Measurements from ENCODE around the gene PPP2R2D.

The PPP2R2D gene

DNA sequence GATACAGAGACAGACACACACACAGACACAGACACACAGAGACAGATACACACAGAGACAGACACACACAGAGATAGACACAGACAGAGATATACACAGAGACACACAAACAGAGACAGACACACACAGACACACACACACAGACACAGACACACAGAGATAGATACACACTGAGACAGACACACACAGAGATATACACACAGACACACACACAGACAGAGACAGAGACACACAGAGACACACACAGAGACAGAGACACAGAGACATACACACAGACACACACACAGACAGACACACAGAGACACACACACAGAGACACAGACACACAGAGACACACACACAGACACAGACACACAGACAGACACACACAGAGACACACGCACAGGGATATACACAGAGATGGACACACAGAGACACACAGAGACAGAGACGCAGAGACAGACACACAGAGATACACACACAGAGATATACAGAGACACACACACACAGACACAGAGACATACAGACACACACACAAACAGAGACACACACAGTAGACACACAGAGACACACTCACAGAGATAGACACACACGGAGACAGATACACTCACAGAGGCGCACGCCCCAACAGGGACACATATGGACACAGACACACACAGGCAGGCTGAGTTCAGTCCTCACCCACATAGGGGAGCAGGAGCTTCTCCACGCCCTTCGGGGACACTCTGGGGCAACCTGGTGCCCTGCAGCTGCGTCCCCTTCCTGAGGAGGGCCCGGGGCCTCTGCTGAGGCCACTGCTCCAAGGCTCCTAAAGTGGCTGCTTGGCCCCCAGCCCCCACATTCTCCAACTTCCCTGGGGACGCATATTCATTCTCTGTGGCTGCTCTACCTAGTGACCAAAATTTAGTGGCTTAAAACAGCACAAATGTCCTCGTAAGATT lies 10.3 kb upstream of the PPP2R2D start:
- DNase-seq: no peak

- peak; percentile 31 for DNase-seq
Measured at GRCh38 chr10:131891196-131891928, 9.4 kb upstream of the PPP2R2D start.

DNA sequence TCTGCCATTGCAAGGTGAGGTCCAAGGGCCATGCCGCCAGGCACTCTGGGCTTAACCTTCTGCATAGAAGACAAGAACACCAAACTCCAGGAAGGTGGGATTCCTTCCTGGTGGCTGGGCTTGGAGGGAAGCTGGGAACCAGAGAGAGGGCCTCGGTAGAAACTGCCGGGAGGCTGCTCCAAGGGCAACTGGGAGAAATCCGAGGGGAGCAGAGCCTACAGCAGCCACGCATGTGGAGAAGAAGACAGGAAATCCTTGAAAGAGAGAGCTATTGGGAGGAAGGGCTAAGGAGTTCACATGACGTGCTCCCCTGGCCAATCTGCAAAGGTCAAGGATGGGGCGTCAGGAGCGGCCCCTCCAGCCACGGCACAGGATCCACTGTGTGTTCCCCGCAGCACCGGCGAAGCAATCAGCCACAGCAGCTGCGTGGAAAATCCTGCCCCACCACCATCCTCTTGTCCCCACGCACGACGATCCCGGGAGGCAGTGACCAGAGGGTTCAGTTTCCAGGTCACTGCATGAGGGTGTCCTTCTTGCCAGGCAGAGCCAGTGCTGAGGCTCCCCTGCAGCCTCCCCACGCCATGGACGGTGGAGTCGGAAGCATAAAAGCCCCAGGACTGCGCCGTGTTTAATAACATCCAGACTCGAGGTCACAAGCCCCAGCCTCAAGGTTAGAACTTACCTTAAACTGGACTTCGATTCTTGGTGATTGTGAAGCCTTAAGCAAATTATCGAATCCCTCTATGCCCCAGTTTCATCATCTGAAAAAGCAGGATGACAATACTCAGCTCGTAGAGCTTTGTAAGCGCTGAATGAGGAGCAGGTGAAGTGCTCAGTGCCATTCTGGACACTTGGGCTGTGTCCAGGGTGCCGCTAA lies 8.6 kb upstream of the PPP2R2D start:
- no peak for DNase-seq

- DNase-seq: no peak
Measured at GRCh38 chr10:131892806-131893675, 7.8 kb upstream of the PPP2R2D start.

DNA sequence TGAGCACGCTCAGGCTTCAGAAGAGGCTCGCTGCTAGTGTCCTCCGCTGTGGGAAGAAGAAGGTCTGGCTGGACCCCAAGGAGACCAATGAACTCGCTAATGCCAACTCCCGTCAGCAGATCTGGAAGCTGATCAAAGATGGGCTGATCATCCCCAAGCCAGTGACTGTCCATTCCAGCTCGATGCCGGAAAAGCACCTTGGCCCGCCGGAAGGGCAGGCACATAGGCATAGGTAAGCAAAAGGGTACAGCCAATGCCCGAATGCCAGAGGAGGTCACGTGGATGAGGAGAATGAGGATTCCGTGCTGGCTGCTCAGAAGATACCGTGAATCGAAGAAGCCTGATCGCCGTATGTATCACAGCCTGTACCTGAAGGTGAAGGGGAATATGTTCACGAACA lies 5.7 kb upstream of the PPP2R2D start:
- no peak for DNase-seq

GRCh38 chr10:131896403-131896802 lies 4.4 kb upstream of the PPP2R2D start:
- no peak for DNase-seq

- no peak for DNase-seq
Measured at GRCh38 chr10:131897297-131897899, 3.4 kb upstream of the PPP2R2D start.

GRCh38 chr10:131898061-131898460 lies 2.7 kb upstream of the PPP2R2D start:
- no peak for DNase-seq

- DNase-seq: no peak
Measured at GRCh38 chr10:131898713-131899112, 2.1 kb upstream of the PPP2R2D start.

- no peak for DNase-seq
Measured at GRCh38 chr10:131899116-131899690, 1.6 kb upstream of the PPP2R2D start.

- no peak for DNase-seq
Measured at GRCh38 chr10:131899695-131900349, 986 bp upstream of the PPP2R2D start.

DNA sequence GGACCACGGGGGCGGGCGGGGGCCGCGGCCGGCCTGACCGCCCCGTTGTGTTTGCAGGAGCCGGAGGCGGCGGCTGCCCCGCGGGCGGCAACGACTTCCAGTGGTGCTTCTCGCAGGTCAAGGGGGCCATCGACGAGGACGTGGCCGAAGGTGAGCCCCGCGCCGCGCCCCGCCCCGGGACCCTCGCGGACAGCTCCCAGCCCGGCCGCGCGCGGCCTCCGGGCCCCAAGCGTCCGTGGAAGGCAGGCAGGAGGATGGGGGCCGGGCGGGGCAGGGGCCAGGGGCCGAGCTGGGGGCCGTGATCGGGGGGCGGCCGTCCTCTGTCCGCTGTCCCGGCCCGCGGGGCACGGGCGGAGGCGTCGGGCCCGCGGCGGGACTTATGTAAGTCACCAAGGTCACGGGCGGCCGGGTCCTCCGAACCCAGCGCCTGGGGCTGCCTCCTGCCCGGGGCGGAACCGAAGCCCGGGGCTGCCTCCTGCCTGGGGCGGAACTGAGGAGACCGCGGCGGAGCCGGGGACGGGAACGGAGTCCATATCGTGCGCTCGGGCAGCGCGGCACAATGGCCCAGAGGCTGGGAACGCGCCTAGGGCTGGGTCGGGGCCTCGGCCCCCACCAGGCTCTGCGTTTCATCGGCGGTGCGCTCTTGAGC lies 497 bp downstream of the PPP2R2D start:
- DNase-seq: no peak

DNA sequence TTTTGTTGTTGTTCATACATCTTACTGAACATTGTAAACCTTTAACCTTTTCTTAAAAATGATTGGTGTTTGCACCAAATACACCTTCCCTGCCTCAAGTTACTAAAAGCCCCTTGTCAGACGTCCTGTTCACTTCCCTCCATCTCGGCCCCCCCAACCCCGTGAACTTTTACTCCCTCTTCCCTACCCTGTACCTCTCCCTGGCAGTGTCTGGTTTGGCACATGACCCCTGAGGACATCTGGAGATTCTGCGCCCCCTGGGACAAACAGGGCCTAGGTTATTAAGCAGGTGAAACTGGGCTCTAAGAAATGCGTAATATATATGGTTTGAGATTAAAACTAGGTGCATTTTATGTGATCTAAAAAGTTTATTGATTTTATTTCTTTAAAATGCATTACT lies 1.4 kb downstream of the PPP2R2D start:
- no peak for DNase-seq

GRCh38 chr10:131902691-131903090 lies 1.9 kb downstream of the PPP2R2D start:
- no peak for DNase-seq

- DNase-seq: no peak
Measured at GRCh38 chr10:131905267-131905571, 4.4 kb downstream of the PPP2R2D start.

DNA sequence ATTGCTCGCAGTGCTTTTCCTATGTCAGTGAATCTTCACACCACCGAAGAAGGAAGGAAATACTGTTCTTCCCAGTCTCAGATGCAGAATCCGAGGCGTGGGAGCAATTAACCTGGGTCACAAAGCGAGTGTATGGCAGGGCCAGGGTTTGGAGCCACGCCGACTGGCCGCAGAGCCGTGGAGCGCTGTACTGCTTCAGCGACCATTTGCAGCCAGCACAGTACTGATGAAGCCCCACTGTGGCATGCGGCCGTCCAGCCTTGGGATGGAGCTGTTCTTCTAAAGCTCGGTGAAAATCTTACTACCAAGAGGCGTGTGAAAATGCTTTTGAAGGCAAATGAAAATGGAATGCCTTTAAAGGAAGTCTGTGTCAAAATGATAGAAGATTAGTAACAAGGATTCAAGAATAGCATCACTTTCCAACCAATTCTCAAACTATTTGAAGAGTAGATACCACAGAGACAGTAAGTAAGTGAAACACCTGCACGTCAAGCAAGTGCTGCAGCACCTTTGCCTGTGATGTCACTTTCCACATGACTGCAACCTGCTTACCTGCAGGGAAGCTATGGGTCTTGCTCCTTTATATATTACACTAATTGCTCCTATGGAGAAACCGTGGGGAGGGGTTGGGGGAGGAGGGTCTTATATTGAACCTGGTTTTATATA lies 4.9 kb downstream of the PPP2R2D start:
- DNase-seq: no peak

GRCh38 chr10:131906269-131906639 lies 5.4 kb downstream of the PPP2R2D start:
- no peak for DNase-seq

- DNase-seq: no peak
Measured at GRCh38 chr10:131907679-131908078, 6.9 kb downstream of the PPP2R2D start.

DNA sequence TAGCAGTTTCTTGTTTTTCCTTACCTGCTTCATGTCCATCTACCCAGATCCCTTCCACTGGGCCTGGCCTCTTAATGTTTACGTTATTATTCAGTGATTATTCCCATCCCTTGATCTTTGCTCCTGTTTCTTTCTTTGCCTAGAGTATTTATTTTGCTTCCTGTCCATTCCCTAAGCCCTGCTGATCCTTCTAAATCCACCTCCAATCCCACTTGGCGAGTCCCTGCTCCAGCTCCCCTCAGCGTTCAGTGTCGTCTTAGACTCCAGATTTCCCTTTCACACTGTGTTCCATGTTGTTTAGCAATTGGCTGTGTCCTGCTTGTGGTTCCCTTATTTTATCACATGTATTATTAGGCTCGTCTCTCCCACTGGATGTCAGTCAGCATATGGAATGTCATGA lies 7.3 kb downstream of the PPP2R2D start:
- DNase-seq: no peak
